ENCODE data around the gene GLO1.

DNA sequence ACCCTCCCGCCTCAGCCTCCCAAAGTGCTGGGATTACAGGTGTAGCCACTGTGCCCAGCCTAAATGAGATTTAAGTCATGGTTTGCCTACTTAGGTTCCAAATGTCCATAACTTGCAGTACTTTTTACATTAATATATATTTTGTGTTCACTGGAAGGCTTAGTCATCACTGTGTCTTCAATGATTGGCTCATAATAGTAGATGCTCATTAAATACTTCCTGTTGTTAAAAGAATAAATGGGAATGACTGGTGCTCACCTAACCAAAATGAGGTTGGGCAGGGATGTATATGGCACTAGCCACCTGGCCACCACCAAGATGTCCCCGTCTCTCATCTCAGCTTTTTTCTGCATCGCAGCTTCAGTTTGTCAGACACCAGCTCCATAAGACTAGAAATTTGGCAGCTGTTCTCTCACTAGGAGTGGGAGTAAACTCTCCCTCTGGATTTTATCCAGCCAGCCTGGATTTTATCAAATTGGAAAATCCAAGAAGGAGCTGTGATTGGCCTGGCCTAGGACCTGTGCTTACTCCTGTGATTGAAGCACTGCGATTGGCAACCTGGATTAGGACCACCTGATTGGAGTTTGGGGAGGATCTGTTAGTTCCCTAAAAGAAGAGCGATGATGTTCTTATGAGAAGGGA lies 1.1 kb upstream of the GLO1 start:
- TF ChIP-seq, protein P1, sequence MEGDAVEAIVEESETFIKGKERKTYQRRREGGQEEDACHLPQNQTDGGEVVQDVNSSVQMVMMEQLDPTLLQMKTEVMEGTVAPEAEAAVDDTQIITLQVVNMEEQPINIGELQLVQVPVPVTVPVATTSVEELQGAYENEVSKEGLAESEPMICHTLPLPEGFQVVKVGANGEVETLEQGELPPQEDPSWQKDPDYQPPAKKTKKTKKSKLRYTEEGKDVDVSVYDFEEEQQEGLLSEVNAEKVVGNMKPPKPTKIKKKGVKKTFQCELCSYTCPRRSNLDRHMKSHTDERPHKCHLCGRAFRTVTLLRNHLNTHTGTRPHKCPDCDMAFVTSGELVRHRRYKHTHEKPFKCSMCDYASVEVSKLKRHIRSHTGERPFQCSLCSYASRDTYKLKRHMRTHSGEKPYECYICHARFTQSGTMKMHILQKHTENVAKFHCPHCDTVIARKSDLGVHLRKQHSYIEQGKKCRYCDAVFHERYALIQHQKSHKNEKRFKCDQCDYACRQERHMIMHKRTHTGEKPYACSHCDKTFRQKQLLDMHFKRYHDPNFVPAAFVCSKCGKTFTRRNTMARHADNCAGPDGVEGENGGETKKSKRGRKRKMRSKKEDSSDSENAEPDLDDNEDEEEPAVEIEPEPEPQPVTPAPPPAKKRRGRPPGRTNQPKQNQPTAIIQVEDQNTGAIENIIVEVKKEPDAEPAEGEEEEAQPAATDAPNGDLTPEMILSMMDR (IDR thresholded peaks at IDR 0.05) = no peak
- TF ChIP-seq POLR2A (IDR thresholded peaks at IDR 0.05) = no peak

Measured in stomach (tissue), 4 donors.